ACC112 (cell line): ENCODE measurements around the gene TCF7L2.
A peak's percentile ranks its signal among the peaks of the same experiment; 100 is the strongest.

Source experiments
- H2AFZ ChIP-seq: fragments of 200-600 bp; sonication (generic); one replicate; pipeline ENCODE4 v1.6.0; 2017; ENCODE audit warnings: antibody characterized with exemption, low read length; ENCODE audit not compliant: unreplicated experiment
- H3K27ac ChIP-seq: fragments of 200-600 bp; sonication (generic); 2 replicates; pipeline ENCODE4 v1.5.1; 2014; ENCODE audit warnings: low read depth, mild to moderate bottlenecking, antibody characterized with exemption, low read length, moderate library complexity
- H3K27me3 ChIP-seq: fragments of 200-600 bp; sonication (generic); 2 replicates; pipeline ENCODE4 v1.6.1; 2014; ENCODE audit warnings: mild to moderate bottlenecking, antibody characterized with exemption, low read length, moderate library complexity, mixed read lengths; ENCODE audit not compliant: insufficient read depth
- H3K36me3 ChIP-seq: fragments of 200-600 bp; sonication (generic); 2 replicates; pipeline ENCODE4 v1.6.1; 2016; ENCODE audit warnings: mild to moderate bottlenecking, antibody characterized with exemption, low read length, moderate library complexity, mixed read lengths; ENCODE audit not compliant: insufficient read depth
- H3K4me1 ChIP-seq: fragments of 200-600 bp; sonication (generic); one replicate; pipeline ENCODE4 v1.6.1; 2016; ENCODE audit warnings: low read length, mixed read lengths; ENCODE audit not compliant: insufficient read depth, unreplicated experiment, control insufficient read depth
- H3K4me3 ChIP-seq: fragments of 200-600 bp; sonication (generic); 2 replicates; pipeline ENCODE4 v1.5.1; 2014; ENCODE audit warnings: mild to moderate bottlenecking, low read depth, low read length
- H3K79me2 ChIP-seq: fragments of 200-600 bp; sonication (generic); one replicate; pipeline ENCODE4 v1.6.0; 2016; ENCODE audit warnings: low read length; ENCODE audit not compliant: control insufficient read depth, unreplicated experiment, insufficient read depth

TCF7L2 gene

DNA sequence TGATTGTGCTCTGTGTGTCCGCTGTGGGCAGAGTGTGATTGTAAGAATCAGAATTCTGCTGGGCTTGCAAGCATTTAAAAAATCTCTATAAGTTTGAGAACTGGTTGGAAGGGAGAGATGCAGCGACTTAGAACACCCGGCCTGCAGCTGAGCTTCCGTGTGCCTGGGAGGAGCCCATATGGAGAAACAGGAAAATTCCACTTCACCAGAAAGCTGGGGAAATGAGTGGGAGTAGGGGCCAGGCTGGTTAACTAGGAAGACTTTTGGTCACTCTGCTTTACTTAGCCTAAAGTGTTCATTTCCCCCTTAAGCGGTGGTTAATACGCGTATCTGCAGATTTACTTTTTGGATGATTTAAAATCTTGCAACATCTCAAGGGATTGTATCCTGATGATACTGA lies 72.2 kb downstream of the TCF7L2 start:
- no peak overlapping the region for H3K4me3 ChIP-seq
- peaks cover 43% of the 10 kb centered on the region for H3K79me2 ChIP-seq
- H3K36me3 ChIP-seq = no peaks in the 10 kb centered on the region
- no peak overlapping the region for H3K27ac ChIP-seq
- peaks cover 16% of the 10 kb centered on the region for H3K4me1 ChIP-seq
- H3K27me3 ChIP-seq = no peaks in the 10 kb centered on the region
- H2AFZ ChIP-seq = no peak overlapping the region

DNA sequence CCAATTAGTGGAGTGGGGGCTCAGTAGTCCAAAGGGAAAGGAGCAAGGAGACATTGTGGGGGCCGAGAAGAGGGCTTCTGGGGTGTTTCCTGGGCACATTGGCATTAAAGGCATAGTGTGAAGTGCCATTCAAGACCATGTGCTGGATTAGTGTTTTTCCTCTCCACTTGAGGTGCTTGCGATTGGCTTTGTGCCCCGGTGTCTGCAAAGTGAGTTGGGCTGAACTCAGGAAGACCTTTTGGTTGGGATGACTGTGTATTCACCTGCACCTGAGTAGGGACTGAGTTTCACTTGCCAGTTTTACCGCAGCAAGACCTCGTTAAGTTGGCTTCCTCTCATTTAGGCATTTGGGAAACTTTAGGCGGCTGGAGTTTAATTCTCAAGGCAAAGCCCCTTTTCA lies 73.0 kb downstream of the TCF7L2 start:
- Histone ChIP-seq H3K4me3 (no peak overlapping the region), H3K27me3 (no peaks in the 10 kb centered on the region), H3K27ac (no peak overlapping the region), H3K4me1 (peaks cover 23% of the 10 kb centered on the region), H2AFZ (no peak overlapping the region), H3K79me2 (peaks cover 45% of the 10 kb centered on the region), H3K36me3 (no peaks in the 10 kb centered on the region)

DNA sequence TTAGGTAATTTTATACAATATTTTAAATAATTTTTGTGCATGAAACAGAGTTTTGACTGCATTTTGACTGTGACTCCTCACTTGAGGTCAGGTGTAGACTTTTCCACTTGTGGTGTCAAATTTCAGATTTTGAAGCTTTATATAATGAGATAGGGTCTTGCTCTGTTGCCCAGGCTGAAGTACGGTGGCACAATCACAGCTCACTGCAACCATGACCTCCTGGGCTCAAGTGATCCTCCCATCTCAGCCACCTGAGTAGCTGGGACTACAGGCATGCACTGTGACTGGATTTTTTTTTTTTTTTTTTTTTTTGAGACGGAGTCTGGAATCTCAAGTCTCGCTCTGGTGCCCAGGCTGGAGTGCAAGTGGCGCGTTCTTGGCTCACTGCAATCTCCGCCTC lies 74.9 kb downstream of the TCF7L2 start:
- no peak overlapping the region for H3K27ac ChIP-seq
- H3K4me1 ChIP-seq = peaks cover 36% of the 10 kb centered on the region
- no peaks in the 10 kb centered on the region for H3K27me3 ChIP-seq
- no peak overlapping the region for H2AFZ ChIP-seq
- no peak overlapping the region for H3K4me3 ChIP-seq
- peaks cover 58% of the 10 kb centered on the region for H3K79me2 ChIP-seq
- H3K36me3 ChIP-seq = no peaks in the 10 kb centered on the region

DNA sequence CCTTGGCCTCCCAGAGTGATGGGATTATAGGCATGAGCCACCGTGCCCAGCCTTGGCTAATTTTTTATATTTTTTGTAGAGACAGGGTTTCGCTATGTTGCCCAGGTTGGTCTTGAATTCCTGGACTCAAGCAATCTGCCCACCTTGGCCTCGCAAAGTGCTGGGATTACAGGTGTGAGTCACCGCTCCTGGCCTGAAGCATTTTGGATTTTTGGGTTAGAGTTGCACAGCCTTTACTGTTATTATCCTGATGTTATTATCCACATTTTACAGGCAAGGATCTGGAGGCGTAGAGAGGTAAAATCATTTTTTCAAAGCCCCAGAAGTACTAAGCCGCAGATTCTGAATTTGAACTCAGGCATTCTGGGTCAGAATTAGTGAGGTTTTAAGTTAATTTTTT lies 75.4 kb downstream of the TCF7L2 start:
- no peaks in the 10 kb centered on the region for H3K36me3 ChIP-seq
- H3K27ac ChIP-seq = no peak overlapping the region
- H2AFZ ChIP-seq = no peak overlapping the region
- H3K79me2 ChIP-seq = peaks cover 58% of the 10 kb centered on the region
- H3K27me3 ChIP-seq = no peaks in the 10 kb centered on the region
- H3K4me3 ChIP-seq = no peak overlapping the region
- peaks cover 36% of the 10 kb centered on the region for H3K4me1 ChIP-seq

DNA sequence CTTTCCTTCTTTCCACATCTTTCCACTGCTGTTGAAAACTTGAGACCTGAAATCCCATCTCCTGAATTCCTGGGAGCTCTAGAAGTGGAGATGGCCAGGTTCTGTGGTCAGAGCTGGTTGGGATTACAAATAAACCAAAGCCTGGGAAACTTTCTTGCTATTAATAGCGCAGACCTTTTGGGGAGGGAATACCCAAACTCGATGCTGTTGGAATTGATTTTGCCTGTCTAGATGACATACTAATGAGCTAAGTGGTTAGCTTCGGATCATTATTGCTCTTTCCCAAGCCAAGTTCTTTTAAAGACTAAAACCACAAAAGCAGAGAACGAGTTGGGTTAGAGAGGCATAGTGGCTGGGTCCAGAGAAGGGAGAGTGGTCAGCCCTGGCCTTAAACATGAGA lies 76.6 kb downstream of the TCF7L2 start:
- H3K27me3 ChIP-seq = no peaks in the 10 kb centered on the region
- no peak overlapping the region for H3K4me3 ChIP-seq
- no peaks in the 10 kb centered on the region for H3K36me3 ChIP-seq
- H3K79me2 ChIP-seq = peaks cover 60% of the 10 kb centered on the region
- H3K4me1 ChIP-seq = peaks cover 32% of the 10 kb centered on the region
- H2AFZ ChIP-seq = no peak overlapping the region
- no peak overlapping the region for H3K27ac ChIP-seq

DNA sequence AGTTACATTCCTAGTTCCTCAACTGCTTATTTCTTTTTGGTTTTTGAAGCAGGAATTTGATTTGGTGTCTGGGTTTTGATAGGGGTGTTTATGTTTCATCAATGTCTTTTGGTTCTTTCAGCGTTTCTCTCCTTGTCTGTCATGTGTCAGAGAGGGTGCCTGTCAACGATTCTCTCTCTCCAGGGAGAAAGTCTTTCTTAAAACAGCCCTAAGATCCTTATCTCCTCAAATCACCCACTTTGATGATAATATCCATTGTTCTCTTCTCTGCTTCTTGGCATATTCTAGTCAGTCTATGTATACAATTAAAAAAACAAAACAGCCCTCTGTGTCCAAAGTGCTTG lies 77.2 kb downstream of the TCF7L2 start:
- no peaks in the 10 kb centered on the region for H3K27me3 ChIP-seq
- peaks cover 62% of the 10 kb centered on the region for H3K79me2 ChIP-seq
- no peaks in the 10 kb centered on the region for H3K36me3 ChIP-seq
- peaks cover 32% of the 10 kb centered on the region for H3K4me1 ChIP-seq
- no peak overlapping the region for H3K4me3 ChIP-seq
- no peak overlapping the region for H2AFZ ChIP-seq
- no peak overlapping the region; the same call in 1 of the 2 replicates for H3K27ac ChIP-seq

DNA sequence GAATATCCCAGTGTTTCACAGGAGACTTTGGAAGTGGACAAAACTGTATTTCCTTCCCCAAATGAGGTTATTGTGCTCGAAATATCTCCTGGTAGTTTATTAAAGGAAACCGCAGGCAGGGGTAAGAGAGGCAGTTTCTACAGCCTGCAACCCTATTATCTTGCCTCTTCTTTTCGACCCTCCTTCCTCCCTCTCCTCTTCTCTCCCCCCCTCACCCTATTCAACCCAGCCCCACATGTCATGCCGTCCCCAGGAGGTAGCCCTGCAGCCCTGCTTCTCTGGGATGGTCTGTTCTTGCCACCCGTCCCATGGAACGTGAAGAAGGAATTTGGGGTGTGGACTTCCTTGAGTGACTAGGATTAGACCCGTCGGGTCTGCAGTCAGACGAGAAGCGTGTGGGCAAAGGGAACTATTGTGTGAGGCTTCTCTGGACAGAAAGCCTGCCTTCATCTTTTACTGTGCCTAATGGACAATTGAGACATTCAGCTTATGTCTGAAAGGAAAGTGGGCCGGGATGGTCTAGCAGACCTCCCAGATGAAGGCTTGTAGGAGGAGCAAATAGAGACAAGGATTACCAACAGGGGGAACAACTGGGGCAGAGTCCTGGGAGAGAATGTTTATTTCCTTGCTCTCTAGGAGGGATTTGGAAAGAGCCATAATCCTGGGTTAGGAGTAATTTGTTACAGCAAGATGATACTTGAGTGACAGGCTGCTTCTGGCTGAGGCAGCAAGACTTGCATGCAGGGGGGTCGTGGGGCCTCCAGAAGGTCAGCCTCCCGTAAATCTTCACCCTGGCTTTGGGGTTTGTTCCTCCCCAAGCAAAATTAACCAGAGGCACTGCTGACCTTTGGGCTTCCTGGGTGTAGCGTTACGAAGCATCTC lies 77.8 kb downstream of the TCF7L2 start:
- Histone ChIP-seq H3K27ac (no peak overlapping the region), H3K4me1 (peaks cover 32% of the 10 kb centered on the region), H3K36me3 (no peaks in the 10 kb centered on the region), H2AFZ (no peak overlapping the region), H3K79me2 (peaks cover 67% of the 10 kb centered on the region), H3K4me3 (peak overlapping the region; percentile 20; the same call in 1 of the 2 replicates), H3K27me3 (no peaks in the 10 kb centered on the region)

DNA sequence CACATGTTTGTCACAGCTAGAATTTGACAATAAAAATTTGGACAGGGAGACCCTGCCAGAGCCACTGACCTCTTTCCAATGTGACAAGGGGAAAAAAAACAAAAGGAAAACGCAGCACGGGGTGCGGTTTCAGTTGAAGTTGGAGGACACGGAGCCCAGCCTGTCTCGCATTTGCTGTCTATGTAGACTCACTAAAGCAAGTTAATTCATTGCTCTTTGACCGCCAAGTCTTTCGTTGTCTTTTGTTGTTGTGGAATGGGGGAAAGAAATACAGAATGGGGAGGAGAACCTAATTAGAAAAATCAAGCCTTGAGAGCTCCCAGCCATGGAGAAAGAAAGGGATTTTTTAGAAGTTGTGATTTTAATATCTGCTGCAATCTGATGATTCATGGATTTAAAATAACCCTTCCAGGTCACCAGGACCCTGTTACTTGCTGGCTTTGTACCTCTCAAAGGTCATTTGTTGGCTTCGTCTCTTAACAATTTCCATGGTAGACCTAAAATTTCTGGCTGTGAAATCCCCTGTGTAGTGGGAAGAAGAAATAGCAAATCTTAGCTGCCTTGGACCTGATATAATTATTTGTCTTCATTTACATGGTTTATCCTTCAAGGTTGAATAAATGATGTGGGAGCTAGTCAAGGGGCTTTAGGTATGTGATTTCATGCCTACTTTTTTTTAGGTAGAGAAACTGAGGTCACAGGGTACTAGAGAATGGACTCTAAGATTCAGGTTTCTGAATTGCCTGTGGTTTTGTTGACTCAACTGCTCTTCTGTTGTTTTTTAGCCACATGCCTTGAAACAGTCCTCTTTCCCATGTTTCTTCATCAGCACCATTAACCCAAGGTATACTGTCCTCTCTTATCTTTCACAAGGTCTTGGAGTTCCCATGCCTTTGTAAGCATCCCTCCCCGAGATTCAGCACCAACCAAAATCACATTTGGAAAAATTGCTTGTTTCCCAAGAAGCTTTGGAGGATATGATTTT lies 78.7 kb downstream of the TCF7L2 start:
- Histone ChIP-seq H3K4me1 (peaks cover 32% of the 10 kb centered on the region), H3K27ac (no peak overlapping the region), H3K79me2 (peaks cover 68% of the 10 kb centered on the region)

DNA sequence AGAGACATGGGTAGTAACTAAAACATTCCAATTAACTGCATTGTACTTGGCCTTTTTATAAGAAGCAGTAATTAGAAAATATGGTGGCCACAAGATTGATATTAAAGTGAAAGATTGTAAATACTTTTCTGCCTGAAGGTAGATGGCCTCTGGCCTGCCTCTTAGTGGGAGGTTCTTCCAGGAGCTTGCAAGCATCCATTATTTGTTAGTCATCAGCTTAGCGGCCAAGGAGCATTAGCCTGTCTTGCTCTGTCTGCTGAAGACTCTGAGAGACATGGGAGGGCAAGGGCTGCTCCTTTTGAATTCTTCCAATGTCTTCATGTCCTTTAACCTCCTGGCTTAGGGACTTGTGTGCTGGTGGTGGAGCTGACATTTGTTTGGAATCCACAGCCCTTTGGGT lies 80.4 kb downstream of the TCF7L2 start:
- H3K27ac ChIP-seq = no peak overlapping the region
- H3K4me1 ChIP-seq = peaks cover 32% of the 10 kb centered on the region
- no peaks in the 10 kb centered on the region for H3K27me3 ChIP-seq
- H3K79me2 ChIP-seq = peaks cover 80% of the 10 kb centered on the region
- no peaks in the 10 kb centered on the region for H3K36me3 ChIP-seq
- H2AFZ ChIP-seq = no peak overlapping the region
- H3K4me3 ChIP-seq = no peak overlapping the region

More for the DNA sequence above, 78.7 kb downstream of the TCF7L2 start:
- no peaks in the 10 kb centered on the region for H3K36me3 ChIP-seq
- H3K4me3 ChIP-seq = no peak overlapping the region
- no peaks in the 10 kb centered on the region for H3K27me3 ChIP-seq
- H2AFZ ChIP-seq = no peak overlapping the region

DNA sequence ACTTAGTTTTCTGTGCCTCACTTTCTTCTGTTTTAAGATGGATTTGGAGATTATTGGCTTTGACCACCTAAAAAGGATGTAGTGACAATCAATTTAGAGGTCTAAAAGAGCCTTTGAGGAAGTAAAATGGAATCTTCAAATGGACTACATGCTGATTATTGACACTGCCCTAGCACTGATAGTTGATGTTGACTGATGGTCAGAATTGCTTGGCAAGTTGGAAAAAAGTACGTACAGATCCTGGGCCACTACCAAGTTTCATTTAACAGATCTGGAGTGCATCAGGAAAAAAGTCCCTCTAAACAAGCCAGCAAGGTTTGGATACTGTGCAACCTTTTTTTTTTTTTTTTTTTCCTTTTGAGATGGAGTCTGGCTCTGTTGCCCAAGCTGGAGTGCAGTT lies 81.1 kb downstream of the TCF7L2 start:
- H3K4me1 ChIP-seq = peaks cover 32% of the 10 kb centered on the region
- no peaks in the 10 kb centered on the region for H3K36me3 ChIP-seq
- H2AFZ ChIP-seq = no peak overlapping the region
- H3K79me2 ChIP-seq = peaks cover 80% of the 10 kb centered on the region
- no peak overlapping the region for H3K4me3 ChIP-seq
- H3K27me3 ChIP-seq = no peaks in the 10 kb centered on the region
- H3K27ac ChIP-seq = no peak overlapping the region
